ENCODE measurements around the gene DPYSL4. TPM values are rescaled to one million over a fixed set of nuclear protein-coding genes. Genes with fewer than 3 reads are reported as not detected.
A peak's percentile ranks its signal among the peaks of the same experiment; 100 is the strongest.
"Not testable (repeated sequence)": the region's sequence is repeated elsewhere in the genome, so short reads cannot be mapped to it uniquely, and the experiment has no call there.

Gene DPYSL4
- total RNA-seq, 1 donor from 2014 or later: 6.1 TPM

DNA sequence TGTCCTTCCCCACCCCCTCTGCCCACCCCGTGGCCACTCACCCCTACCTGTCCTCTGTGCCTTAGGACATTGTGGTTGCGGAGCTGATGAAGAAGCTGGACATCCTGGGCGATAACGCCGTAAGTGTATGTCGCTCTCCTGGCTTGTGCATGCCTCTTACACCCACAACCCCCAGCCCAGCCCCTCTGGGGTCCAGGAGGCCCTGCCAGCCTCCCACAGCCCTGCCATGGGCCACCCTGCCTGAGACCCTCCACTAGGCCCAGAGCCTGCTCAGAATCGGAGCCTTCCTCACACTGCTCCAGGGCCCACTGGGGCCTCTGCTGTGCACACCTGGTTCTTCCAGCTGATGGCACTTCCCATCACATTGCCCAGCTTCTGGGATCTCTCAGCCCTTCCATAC lies 36.8 kb upstream of the DPYSL4 start:
- DNase-seq: no peak

DNA sequence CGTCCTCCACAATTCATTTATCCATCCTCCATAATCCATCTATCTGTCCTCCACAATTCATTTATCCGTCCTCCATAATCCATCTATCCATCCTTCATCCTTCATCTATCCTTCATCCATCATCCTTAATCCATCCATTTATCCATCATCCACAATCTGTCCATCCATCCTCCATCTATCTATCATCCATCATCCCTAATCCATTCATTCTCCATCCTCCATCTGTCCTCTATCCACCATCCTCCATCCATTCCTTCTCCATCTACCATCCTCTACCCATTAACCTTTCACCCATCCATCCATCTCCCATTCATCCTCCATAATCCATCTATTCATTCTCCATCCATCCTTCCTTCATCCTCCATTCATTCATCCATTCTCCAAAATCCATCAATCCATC lies 36.0 kb upstream of the DPYSL4 start:
- no peak for DNase-seq

DNA sequence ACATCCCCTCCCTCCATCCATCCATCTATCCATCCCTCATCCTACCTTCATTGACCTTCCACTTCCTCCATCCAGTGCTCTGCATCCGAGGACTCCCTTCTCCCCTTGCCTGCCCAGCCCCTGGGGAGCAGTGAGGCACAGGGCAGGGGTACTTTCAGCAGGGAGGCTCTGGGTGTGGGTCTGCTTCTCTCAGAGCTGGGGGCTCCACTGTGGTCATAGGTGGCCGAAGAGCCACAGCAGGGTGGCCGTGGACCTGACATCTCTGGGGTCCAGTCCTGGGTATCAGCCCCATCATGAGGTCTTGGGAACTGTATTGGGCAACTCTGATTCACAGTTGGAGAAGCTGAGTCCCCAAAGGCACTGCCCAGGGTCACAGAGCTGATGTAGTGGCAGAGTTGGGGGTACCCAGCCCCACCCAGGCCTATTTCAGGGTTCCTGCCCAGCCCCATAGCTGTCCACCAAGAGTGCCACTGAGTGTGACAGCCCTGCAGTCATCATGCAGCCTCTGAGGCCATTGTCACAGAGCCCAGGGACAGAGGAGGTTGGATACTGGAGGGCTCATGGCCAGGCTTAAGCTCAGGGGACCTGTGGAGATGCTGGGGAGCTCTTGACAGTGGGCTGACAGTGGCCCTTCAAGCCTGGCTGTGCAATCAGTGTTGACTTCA lies 35.3 kb upstream of the DPYSL4 start:
- no peak for DNase-seq

DNA sequence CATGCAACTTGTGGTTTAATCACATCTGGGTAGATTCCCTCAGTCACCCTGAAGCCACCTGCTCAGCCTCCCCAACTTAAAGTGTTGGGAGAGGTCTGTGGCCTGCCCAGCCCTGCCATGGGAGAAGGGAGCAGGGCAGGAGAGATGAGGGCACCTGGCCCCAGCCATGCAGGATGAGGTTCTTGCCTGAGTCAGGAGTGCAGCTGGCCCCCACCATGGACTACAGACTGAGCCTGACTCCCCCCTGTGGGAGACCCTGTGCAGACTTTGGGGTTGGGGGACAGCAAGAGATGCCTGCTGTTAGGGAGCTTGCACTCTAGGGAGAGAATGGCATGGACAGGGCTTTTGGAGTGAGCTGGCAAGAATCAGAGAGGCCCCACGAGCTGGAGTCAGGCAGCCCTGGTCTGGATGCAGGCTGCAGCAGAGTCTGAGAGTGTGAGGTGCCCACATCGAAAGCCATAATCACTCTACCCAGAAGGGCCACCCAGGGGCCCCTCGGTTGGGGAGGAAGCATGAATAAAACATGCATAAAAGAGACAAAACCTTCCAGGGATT lies 34.7 kb upstream of the DPYSL4 start:
- no peak for DNase-seq

DNA sequence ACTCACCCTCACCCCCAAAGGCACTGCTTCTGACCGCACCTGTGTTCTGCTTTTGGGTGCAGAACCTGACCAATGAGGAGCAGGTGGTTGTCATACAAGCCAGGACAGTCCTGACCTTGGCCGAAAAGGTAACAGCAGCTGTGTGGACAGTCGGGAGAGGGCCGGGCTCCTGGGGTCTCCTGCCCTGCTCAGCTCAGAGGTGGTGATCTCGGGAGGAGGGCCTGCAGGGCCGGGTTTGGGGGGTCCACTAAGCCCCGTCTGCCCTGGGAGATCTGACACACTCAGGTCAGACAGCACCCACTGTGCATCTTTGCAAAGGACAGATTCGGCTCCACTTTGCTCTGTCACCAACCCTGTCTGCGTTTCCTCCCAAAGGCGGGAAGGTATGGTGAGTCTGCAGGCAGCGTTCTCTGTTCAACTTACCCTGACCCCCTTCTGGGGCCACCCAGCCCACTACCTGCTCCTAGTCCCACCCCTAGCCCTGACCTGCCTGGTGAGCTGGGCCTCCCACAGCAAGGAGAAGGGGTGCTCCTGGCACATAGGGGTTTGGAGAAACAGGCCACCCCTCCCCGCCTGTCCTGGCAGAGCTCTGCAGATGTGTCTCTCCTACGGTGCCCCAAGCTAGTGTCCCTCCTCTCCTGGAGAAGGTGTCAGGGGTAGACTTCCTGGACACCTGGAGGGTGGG lies 33.7 kb upstream of the DPYSL4 start:
- no peak for DNase-seq

DNA sequence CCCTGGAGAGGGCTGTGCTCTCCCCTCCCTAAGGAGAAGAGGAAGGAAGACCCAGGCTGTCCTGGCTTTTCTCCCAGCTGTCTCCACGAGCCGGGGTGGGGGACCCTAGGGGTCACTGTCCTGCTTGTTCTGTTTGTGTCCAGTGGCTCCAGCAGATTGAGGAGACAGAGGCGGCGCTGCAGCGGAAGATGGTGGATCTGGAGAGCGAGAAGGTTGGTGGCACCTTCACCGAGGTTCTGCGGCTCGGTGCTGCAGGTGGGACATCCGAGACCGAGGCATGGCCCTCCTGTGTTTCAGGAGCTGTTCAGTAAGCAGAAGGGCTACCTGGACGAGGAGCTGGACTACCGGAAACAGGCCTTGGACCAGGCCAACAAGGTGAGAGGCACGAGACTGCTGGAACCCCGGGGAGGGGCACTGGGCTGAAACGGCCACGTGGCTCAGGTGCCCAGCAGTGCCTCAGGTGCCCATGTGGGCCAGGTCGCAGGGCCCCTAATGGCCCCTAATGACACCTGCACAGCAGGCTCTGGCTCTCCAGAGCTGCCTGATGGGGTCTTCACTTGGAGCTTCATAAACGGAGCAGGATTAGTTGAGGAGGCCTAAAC lies 33.0 kb upstream of the DPYSL4 start:
- DNase-seq: no peak

DNA sequence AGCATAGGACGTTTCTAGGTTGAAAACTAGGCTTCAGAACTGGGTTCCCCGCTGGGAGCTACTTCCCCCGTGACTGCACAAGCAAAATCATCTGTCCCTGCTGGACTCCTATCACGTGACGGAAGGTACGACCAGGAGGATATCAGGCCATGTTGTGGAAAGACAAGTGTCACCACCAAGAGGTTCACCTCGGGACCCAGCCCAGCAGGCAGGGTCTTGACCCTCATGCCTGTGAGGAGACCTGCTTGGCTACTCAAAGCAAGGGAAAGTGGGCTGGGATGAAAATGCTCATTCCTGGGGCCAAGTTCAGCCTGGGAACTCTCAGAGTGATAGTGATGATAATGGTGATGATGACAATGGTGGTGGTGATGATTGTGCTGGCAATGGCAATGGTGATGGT lies 32.3 kb upstream of the DPYSL4 start:
- DNase-seq: no peak

DNA sequence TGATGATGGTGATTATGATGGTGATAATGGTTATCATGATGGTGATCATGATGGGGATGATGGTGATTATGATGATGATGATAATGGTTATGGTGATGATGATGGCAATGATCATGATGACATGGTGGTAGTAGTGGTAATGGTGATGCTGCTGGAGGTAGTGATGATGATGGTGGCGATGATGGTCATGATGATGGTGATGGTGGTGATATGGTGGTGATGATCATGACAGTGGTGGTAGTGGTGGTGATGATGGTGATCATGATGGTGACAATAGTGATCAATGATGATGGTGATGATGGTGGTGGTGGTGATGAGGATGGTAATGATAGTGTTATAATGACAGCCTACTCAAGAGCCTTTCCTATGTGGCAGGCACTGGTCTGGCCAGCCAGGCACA lies 31.8 kb upstream of the DPYSL4 start:
- no peak for DNase-seq

DNA sequence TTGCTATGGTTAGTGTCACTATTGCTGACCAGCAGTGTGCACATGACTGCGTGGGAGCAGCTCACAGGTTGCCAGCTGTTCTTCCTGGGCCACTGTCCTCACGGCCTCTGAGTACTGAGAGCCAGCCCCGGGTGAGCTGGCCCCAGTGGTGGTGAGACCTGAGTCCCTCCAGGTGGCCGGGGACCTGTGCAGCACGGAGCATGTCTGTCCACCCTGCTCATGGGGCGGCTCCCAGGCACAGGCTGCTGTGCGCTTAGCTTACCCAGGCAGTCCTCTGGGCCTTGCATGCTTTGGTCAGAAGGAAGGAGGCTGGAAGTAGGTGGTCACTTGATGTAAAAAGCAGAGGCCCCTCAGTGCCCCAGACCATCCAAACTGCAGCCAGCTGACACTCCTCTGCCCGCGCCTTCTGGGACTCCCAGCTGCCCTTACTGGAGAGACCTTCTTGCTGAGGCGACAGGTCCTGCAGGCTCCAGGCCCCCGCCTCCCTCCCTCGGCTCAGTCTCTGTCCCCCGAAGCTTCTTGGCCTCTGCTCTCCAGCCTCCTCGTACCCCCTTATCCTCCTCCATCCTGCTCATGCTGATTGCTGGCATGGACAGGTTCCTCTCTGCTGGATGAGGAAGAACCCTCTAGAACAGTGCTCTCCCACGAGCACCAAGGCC lies 30.9 kb upstream of the DPYSL4 start:
- no peak for DNase-seq

DNA sequence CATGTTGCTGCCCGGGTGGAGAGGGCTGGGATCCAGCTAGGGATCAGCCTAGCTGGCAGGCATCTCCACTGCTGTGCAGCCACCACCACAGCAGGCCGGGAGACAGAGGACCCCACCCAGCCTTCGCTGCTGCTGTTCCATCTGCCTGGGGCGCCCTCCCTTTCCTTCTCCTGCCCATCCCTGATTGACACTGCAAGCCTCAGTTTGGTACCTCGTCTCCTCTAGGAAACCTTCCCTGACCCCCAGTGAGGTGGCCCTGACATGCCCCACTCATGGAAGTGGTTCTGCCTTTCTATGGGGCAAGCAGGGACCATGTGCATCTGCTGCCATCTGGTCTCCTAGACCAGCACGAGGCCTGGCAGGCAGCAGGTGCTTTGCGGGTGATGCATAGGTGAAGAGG lies 30.4 kb upstream of the DPYSL4 start:
- no peak for DNase-seq

DNA sequence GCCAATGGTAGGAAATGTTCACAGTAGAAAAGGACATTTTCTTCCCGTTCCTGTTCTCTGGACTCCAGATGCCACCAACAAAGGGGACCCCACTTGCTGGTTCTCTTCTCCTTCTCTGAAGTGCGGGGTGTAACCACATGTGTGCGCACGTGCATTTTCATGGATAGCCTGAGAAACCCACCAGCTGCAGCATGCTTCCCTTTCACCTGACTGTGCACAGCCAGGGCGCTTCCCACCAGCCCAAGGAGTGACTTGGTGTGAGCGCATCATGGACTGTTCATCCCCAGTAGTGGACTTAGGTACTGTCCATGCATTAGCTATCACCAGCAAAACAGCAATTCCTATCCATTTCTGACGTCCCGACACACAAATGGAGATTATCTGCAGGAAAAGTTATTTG lies 29.6 kb upstream of the DPYSL4 start:
- no peak for DNase-seq

DNA sequence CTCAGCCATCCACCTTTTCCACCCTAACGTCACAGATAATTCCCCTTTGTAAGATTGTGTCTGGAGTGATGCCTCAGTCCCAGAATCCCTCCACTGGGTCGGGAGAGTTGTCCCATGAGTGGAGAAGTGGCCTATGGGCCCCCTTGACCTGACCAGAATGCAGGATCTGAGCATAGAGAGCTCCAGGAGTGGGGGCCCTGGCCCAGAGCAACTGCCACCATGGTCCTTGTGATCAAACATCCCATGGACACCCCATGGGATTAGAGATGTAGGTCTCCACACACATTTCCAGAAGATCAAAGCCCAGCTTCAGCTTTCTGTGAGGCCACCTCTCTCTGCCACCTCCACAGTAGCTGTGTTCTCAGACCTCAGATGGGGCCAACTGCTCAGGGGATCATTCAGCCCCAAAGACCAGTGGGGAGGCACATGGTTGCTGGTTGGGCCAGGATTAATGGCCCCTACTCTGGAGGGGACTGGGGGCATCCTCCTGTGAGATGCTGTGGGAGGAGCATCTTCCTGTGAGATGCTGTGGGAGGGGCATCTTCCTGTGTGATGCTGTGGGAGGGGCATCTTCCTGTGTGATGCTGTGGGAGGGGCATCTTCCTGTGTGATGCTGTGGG lies 28.5 kb upstream of the DPYSL4 start:
- no peak for DNase-seq

DNA sequence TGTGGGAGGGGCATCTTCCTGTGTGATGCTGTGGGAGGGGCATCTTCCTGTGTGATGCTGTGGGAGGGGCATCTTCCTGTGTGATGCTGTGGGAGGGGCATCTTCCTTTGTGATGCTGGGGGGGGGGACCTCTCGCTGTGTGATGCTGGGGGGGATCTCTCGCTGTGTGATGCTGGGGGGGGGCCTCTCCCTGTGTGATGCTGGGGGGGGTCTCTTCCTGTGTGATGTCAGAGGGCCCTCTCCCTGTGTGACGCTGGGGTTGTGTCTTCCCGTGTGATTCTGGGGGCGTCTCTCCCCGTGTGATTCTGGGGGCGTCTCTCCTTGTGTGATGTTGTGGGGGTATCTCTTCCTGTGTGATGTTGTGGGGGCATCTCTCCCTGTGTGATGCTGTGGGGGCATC lies 27.9 kb upstream of the DPYSL4 start:
- no peak for DNase-seq

DNA sequence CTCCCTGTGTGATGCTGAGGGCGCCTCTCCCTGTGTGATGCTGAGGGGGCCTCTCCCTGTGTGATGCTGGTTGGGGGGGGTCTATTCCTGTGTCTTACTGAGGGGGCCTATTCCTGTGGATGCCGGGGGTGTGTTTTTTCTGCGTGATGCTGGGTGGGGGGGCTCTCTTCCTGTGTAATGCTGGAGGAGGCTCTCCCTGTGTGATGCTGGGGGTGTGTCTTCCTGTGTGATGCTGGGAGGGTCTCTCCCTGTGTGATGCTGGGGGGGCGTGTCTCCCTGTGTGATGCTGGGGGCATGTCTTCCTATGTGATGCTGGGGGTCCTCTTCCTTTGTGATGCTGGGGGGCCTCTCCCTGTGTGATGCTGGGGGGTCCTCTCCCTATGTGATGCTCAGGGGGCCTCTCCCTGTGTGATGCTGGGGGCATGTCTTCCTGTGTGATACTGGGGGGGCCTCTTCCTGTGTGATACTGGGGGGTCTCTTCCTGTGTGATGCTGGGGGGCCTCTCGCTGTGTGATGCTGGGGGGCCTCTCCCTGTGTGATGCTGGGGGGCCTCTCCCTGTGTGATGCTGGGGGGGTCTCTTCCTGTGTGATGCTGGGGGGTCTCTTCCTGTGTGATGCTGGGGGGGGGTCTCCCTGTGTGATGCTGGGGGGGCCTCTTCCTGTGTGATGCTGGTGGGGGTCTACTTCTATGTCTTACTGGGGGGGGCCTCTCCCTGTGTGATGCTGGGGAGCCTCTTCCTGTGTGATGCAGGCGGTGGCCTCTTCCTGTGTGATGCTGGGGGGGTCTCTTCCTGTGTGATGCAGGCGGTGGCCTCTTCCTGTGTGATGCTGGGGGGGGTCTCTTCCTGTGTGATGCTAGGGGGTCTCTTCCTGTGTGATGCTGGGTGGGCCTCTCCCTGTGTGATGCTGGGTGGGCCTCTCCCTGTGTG lies 27.2 kb upstream of the DPYSL4 start:
- not testable (repeated sequence) for DNase-seq

DNA sequence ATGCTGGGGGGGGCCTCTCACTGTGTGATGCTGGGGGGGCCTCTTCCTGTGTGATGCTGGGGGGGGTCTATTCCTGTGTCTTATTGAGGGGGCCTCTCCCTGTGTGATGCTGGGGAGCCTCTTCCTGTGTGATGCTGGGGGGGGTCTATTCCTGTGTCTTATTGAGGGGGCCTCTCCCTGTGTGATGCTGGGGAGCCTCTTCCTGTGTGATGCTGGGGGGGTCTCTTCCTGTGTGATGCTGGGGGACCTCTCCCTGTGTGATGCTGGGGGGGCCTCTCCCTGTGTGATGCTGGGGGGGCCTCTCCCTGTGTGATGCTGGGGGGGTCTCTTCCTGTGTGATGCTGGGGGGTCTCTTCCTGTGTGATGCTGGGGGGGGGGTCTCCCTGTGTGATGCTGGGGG lies 26.5 kb upstream of the DPYSL4 start:
- DNase-seq: not testable (repeated sequence)

DNA sequence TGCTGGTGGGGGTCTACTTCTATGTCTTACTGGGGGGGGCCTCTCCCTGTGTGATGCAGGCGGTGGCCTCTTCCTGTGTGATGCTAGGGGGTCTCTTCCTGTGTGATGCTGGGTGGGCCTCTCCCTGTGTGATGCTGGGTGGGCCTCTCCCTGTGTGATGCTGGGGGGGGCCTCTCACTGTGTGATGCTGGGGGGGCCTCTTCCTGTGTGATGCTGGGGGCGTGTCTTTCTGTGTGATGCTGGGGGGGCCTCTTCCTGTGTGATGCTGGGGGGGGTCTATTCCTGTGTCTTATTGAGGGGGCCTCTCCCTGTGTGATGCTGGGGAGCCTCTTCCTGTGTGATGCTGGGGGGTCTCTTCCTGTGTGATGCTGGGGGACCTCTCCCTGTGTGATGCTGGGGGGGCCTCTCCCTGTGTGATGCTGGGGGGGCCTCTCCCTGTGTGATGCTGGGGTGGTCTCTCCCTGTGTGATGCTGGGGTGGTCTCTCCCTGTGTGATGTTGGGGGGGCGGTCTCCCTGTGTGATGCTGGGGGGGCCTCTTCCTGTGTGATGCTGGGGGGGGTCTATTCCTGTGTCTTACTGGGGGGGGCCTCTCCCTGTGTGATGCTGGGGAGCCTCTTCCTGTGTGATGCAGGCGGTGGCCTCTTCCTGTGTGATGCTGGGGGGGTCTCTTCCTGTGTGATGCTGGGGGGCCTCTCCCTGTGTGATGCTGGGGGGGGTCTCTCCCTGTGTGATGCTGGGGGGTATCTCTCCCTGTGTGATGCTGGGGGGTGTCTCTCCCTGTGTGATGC lies 25.7 kb upstream of the DPYSL4 start:
- not testable (repeated sequence) for DNase-seq

DNA sequence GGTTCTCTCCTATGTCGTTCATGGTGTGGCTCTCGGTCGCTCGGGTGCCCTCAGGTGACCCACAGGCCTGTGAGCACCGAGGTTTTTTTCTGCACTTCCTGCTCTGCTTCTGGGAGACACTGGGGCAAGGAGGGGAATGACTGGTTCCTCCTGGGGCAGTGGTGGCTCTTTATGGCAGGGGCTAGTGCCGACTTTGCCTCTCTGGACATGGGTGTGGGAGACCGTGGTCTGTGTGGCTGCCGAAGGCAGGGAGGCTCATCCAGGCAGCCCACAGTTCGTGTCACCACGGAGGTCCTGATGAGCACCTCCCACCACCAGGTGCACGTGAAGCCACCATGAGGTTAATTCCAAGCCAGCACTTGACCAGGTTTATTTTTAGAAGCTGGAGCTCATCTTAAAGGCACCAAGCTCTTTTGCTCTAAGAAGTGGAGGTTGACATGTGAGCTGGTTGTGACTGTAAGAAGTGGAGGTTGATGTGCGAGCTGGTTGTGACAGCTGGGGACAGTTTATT lies 24.7 kb upstream of the DPYSL4 start:
- no peak for DNase-seq

DNA sequence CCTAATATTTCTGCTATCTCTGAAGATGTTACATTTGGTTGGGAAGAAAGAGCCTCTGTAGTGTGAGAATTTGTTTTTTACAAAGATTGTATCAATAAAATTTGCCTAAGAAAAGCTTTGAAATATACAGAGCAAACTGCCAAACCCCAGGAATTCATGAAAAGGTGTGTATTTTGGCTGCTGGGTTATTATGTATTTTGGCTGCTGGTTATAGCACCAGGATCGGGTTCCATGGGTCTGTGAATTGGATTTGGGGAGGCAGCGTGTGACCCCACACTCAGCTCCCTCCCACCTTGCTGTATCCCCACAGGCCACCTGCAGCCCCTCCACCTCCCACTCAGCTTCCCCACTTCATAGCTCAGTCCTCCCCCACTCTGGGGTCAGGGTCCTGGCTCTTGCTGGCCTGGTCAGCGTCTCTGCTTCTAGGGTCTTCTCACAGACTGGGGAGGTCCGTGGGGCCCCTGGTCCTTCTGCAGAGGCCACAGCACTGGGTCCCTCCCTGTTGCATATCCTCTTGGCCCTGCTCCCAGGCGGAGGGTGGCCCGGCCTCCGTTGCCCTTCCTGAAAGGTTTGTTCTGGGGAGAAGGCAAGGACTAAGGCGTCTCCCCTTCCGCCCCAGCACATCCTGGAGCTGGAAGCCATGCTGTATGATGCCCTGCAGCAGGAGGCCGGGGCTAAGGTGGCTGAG lies 24.0 kb upstream of the DPYSL4 start:
- DNase-seq: no peak

DNA sequence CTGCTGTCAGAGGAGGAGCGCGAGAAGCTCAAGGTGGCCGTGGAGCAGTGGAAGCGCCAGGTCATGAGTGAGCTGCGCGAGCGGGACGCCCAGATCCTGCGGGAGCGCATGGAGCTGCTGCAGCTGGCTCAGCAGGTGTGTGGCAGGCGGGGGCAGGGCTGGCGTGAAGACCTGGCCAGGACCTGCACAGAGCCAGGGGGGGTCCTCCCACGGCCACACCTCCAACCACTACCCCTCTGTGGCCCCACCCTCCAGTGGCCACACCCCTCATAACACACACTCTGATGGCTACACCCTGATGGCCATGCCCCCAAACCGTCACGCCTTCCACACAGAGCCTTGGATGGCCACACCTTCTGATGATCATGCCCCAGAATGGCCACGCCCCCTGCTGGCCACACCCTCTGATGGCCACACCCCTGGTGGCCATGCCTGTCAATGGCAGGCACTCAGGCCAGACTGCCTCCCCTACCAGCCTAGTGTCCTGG lies 23.4 kb upstream of the DPYSL4 start:
- DNase-seq: peak; percentile 19
